DOHH2 (cell line): ENCODE results near the gene SDS.

Experiments
- H3F3A ChIP-seq: fragments of 200-600 bp; sonication (generic), shearing (Covaris generic); 2 replicates; pipeline ENCODE4 v1.6.0; 2016; ENCODE audit warnings: antibody characterized with exemption, mild to moderate bottlenecking; ENCODE audit not compliant: control insufficient read depth, insufficient read depth
- H3K27ac ChIP-seq: fragments of 200-600 bp; sonication (generic); 2 replicates; pipeline ENCODE4 v1.5.1; 2014; ENCODE audit warnings: low read depth, mild to moderate bottlenecking, low read length, moderate library complexity
- H3K27me3 ChIP-seq: fragments of 200-600 bp; sonication (generic); 2 replicates; pipeline ENCODE4 v1.6.1; 2014; ENCODE audit warnings: mild to moderate bottlenecking, low read length, mixed read lengths; ENCODE audit not compliant: control insufficient read depth
- H3K36me3 ChIP-seq: fragments of 200-600 bp; sonication (generic); 2 replicates; pipeline ENCODE4 v1.6.1; 2014; ENCODE audit warnings: mild to moderate bottlenecking, low read length, moderate library complexity, mixed read lengths; ENCODE audit not compliant: control insufficient read depth
- H3K4me1 ChIP-seq: fragments of 200-600 bp; sonication (generic); 2 replicates; pipeline ENCODE4 v1.6.1; 2014; ENCODE audit warnings: mild to moderate bottlenecking, low read length, mixed read lengths; ENCODE audit not compliant: control insufficient read depth
- H3K4me2 ChIP-seq: fragments of 200-600 bp; sonication (generic); 2 replicates; pipeline ENCODE4 v1.6.0; 2014; ENCODE audit warnings: mild to moderate bottlenecking, low read length, moderate library complexity
- H3K4me3 ChIP-seq: fragments of 200-600 bp; sonication (generic); 2 replicates; pipeline ENCODE4 v1.5.1; 2014; ENCODE audit warnings: mild to moderate bottlenecking, low read length, mixed read lengths
- H3K79me2 ChIP-seq: fragments of 200-600 bp; sonication (generic); 2 replicates; pipeline ENCODE4 v1.6.1; 2014; ENCODE audit warnings: mild to moderate bottlenecking, low read length, mixed read lengths; ENCODE audit not compliant: control insufficient read depth
- H3K9me2 ChIP-seq: fragments of 200-600 bp; sonication (generic); replicated peaks from 2 replicates; pipeline ENCODE4 v1.6.1; 2014; ENCODE audit warnings: mild to moderate bottlenecking, low read length, mixed read lengths; ENCODE audit not compliant: control insufficient read depth
- H3K9me3 ChIP-seq: fragments of 200-600 bp; sonication (generic); 2 replicates; pipeline ENCODE4 v1.6.1; 2014; ENCODE audit warnings: antibody characterized with exemption, low read length, mixed read lengths; ENCODE audit not compliant: control insufficient read depth, insufficient read depth
- H4K20me1 ChIP-seq: fragments of 200-600 bp; sonication (generic); 2 replicates; pipeline ENCODE4 v1.6.0; 2014; ENCODE audit warnings: low read depth, mild to moderate bottlenecking, antibody characterized with exemption, low read length, moderate library complexity; ENCODE audit not compliant: control insufficient read depth, insufficient read depth
- EZH2phosphoT487 ChIP-seq: fragments of 200-600 bp; sonication (generic); IDR thresholded peaks from 2 replicates; pipeline ENCODE4 v1.6.1; 2017; ENCODE audit warnings: borderline replicate concordance, mild to moderate bottlenecking, antibody characterized with exemption, low read length, moderate library complexity, mixed read lengths
- TF ChIP-seq, protein P1 (sequence below): fragments of 200-600 bp; sonication (generic); IDR thresholded peaks from one replicate; pipeline ENCODE4 v1.5.1; 2014; ENCODE audit warnings: antibody characterized with exemption, mild to moderate bottlenecking, low read depth, low read length; ENCODE audit not compliant: poor library complexity, severe bottlenecking

Gene SDS

GRCh38 chr12:113396828-113397496 is 6.7 kb downstream of the SDS start:
- Histone ChIP-seq H4K20me1 (no peaks in the 10 kb centered on the region), H3K36me3 (no peaks in the 10 kb centered on the region), H3K4me3 (no peak overlapping the region), H3K27me3 (no peaks in the 10 kb centered on the region), H3K79me2 (no peaks in the 10 kb centered on the region), H3K4me1 (peaks cover 6% of the 10 kb centered on the region; the same call in 1 of the 2 replicates), H3K9me2 (no peaks in the 10 kb centered on the region), H3K9me3 (no peaks in the 10 kb centered on the region), H3K4me2 (no peak overlapping the region), H3F3A (no peaks in the 10 kb centered on the region), H3K27ac (no peak overlapping the region)
- TF ChIP-seq EZH2phosphoT487: no peak
- TF ChIP-seq, protein P1, sequence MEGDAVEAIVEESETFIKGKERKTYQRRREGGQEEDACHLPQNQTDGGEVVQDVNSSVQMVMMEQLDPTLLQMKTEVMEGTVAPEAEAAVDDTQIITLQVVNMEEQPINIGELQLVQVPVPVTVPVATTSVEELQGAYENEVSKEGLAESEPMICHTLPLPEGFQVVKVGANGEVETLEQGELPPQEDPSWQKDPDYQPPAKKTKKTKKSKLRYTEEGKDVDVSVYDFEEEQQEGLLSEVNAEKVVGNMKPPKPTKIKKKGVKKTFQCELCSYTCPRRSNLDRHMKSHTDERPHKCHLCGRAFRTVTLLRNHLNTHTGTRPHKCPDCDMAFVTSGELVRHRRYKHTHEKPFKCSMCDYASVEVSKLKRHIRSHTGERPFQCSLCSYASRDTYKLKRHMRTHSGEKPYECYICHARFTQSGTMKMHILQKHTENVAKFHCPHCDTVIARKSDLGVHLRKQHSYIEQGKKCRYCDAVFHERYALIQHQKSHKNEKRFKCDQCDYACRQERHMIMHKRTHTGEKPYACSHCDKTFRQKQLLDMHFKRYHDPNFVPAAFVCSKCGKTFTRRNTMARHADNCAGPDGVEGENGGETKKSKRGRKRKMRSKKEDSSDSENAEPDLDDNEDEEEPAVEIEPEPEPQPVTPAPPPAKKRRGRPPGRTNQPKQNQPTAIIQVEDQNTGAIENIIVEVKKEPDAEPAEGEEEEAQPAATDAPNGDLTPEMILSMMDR: no peak

DNA sequence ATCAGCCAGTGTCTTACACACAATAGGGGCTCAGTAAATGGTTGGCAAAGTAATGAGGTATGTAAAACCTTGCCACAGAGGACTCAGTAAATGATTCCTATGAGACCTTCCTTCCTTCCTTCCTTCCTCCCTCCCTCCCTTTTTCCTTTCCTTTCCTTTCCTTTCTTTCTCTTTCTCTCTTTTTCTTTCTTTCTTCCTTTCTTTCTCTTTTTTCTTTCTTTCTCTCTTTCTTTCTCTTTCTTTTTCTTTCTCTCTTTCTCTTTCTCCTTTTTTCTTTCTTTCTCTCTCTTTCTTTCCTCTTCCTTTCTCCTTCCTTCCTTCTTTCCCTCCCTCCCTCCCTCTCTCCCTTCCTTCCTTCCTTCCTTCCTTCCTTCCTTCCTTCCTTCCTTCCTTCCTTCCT is 7.5 kb downstream of the SDS start:
- Histone ChIP-seq H4K20me1 (no peaks in the 10 kb centered on the region), H3K79me2 (no peaks in the 10 kb centered on the region), H3K4me2 (no peak overlapping the region), H3F3A (no peaks in the 10 kb centered on the region), H3K9me2 (no peaks in the 10 kb centered on the region), H3K4me3 (no peak overlapping the region), H3K27me3 (no peaks in the 10 kb centered on the region), H3K9me3 (no peaks in the 10 kb centered on the region), H3K4me1 (peaks cover 6% of the 10 kb centered on the region; the same call in 1 of the 2 replicates), H3K36me3 (no peaks in the 10 kb centered on the region), H3K27ac (no peak overlapping the region)
- TF ChIP-seq, protein P1: no peak
- no peak for TF ChIP-seq EZH2phosphoT487

DNA sequence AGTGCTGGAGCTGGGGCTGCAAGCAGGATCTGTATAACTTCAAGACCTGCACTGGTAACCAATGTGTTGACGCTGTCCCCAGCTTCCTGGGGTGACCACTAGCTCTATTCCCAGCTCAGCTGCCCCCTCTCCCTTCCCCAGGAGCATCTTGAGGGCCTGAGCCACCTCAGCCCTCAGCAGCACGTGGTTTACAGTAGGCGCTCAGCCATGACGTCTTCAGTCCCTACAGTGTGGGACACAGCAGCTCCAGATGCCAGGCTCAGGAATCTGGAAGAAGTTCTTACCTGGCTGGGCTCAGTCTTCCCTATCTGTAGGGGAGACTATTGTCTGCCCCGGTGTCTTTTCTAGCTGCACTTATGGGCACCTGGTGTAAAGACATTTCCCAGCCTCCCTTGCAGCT is 8.6 kb downstream of the SDS start:
- Histone ChIP-seq H3K4me1 (peaks cover 6% of the 10 kb centered on the region; the same call in 1 of the 2 replicates), H3K4me2 (no peak overlapping the region), H3K9me2 (no peaks in the 10 kb centered on the region), H3K36me3 (no peaks in the 10 kb centered on the region), H3K79me2 (no peaks in the 10 kb centered on the region), H3K27ac (no peak overlapping the region), H4K20me1 (no peaks in the 10 kb centered on the region), H3F3A (no peaks in the 10 kb centered on the region), H3K27me3 (no peaks in the 10 kb centered on the region), H3K4me3 (no peak overlapping the region), H3K9me3 (no peaks in the 10 kb centered on the region)
- TF ChIP-seq EZH2phosphoT487: no peak
- TF ChIP-seq, protein P1: no peak
